ENCODE results near the gene CTSA.

DNA sequence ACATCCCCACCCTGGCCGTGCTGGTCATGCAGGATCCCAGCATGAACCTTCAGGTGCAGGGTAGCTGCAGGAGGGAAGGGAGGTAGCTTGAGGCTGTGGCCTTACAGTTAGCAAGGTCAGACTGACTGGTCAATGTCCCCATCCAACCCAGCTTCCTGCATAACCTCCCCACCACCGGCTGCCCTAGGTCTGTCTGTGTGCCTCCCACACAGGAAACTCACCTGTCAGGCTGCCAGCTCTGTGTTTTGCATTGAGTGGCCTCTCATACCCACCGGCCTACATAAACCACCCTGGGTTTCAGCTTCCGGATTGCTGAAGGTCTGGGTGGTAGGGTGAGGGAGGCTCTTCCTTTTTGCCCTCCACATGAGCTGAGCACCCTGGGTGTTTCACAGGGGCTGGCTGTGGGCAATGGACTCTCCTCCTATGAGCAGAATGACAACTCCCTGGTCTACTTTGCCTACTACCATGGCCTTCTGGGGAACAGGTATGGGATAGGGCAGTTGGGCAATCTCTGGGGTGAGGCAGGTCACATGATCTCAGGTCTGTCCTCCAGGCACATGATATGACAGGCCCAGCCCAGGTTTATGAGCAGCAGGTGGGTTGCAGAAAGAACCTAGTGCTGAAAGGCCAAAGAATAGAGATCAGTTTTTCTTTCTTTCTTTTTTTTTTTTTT is 1.8 kb downstream of the CTSA start:
- no peak for TF ChIP-seq POLR2A (IDR thresholded peaks at IDR 0.05; ENCODE audit: low read depth, low read length)
- no peak for TF ChIP-seq POLR2AphosphoS5 (IDR thresholded peaks at IDR 0.05; ENCODE audit: low read depth, low read length)

Data from GM12892 (cell line).